LNCAP (cell line): ENCODE data around the gene CLCN1.

Source experiments
- CTCF ChIP-seq: fragments of 450-650 bp; IDR thresholded peaks from 2 replicates; pipeline ENCODE4 v1.5.1; 2017; ENCODE audit warnings: mild to moderate bottlenecking

CLCN1 gene

GRCh38 chr7:143352531-143353002 is 36.7 kb downstream of the CLCN1 start:
- TF ChIP-seq CTCF = no peak

GRCh38 chr7:143354376-143354775 is 38.5 kb downstream of the CLCN1 start:
- TF ChIP-seq CTCF = no peak

- no peak for TF ChIP-seq CTCF
These were observed 39.1 kb downstream of the CLCN1 start for GRCh38 chr7:143354965-143355364.

- TF ChIP-seq CTCF = no peak
These were observed 39.8 kb downstream of the CLCN1 start for GRCh38 chr7:143355450-143356385.

- no peak for TF ChIP-seq CTCF
These were observed 40.6 kb downstream of the CLCN1 start for GRCh38 chr7:143356414-143357050.

GRCh38 chr7:143358626-143359025 is 42.7 kb downstream of the CLCN1 start:
- no peak for TF ChIP-seq CTCF

GRCh38 chr7:143359771-143360353 is 44.0 kb downstream of the CLCN1 start:
- TF ChIP-seq CTCF = no peak
